DOHH2 (cell line): Measurements from ENCODE around the gene NKAIN2.

Experiments used
- H3F3A ChIP-seq: fragments of 200-600 bp; sonication (generic), shearing (Covaris generic); 2 replicates; pipeline ENCODE4 v1.6.0; 2016; ENCODE audit warnings: antibody characterized with exemption, mild to moderate bottlenecking; ENCODE audit not compliant: control insufficient read depth, insufficient read depth
- H3K27ac ChIP-seq: fragments of 200-600 bp; sonication (generic); 2 replicates; pipeline ENCODE4 v1.5.1; 2014; ENCODE audit warnings: low read depth, mild to moderate bottlenecking, low read length, moderate library complexity
- H3K27me3 ChIP-seq: fragments of 200-600 bp; sonication (generic); 2 replicates; pipeline ENCODE4 v1.6.1; 2014; ENCODE audit warnings: mild to moderate bottlenecking, low read length, mixed read lengths; ENCODE audit not compliant: control insufficient read depth
- H3K36me3 ChIP-seq: fragments of 200-600 bp; sonication (generic); 2 replicates; pipeline ENCODE4 v1.6.1; 2014; ENCODE audit warnings: mild to moderate bottlenecking, low read length, moderate library complexity, mixed read lengths; ENCODE audit not compliant: control insufficient read depth
- H3K4me1 ChIP-seq: fragments of 200-600 bp; sonication (generic); 2 replicates; pipeline ENCODE4 v1.6.1; 2014; ENCODE audit warnings: mild to moderate bottlenecking, low read length, mixed read lengths; ENCODE audit not compliant: control insufficient read depth
- H3K4me2 ChIP-seq: fragments of 200-600 bp; sonication (generic); 2 replicates; pipeline ENCODE4 v1.6.0; 2014; ENCODE audit warnings: mild to moderate bottlenecking, low read length, moderate library complexity
- H3K4me3 ChIP-seq: fragments of 200-600 bp; sonication (generic); 2 replicates; pipeline ENCODE4 v1.5.1; 2014; ENCODE audit warnings: mild to moderate bottlenecking, low read length, mixed read lengths
- H3K79me2 ChIP-seq: fragments of 200-600 bp; sonication (generic); 2 replicates; pipeline ENCODE4 v1.6.1; 2014; ENCODE audit warnings: mild to moderate bottlenecking, low read length, mixed read lengths; ENCODE audit not compliant: control insufficient read depth
- H3K9me2 ChIP-seq: fragments of 200-600 bp; sonication (generic); replicated peaks from 2 replicates; pipeline ENCODE4 v1.6.1; 2014; ENCODE audit warnings: mild to moderate bottlenecking, low read length, mixed read lengths; ENCODE audit not compliant: control insufficient read depth
- H3K9me3 ChIP-seq: fragments of 200-600 bp; sonication (generic); 2 replicates; pipeline ENCODE4 v1.6.1; 2014; ENCODE audit warnings: antibody characterized with exemption, low read length, mixed read lengths; ENCODE audit not compliant: control insufficient read depth, insufficient read depth
- H4K20me1 ChIP-seq: fragments of 200-600 bp; sonication (generic); 2 replicates; pipeline ENCODE4 v1.6.0; 2014; ENCODE audit warnings: low read depth, mild to moderate bottlenecking, antibody characterized with exemption, low read length, moderate library complexity; ENCODE audit not compliant: control insufficient read depth, insufficient read depth
- CTCF ChIP-seq: fragments of 200-600 bp; sonication (generic); IDR thresholded peaks from one replicate; pipeline ENCODE4 v1.5.1; 2014; ENCODE audit warnings: antibody characterized with exemption, mild to moderate bottlenecking, low read depth, low read length; ENCODE audit not compliant: poor library complexity, severe bottlenecking
- EZH2phosphoT487 ChIP-seq: fragments of 200-600 bp; sonication (generic); IDR thresholded peaks from 2 replicates; pipeline ENCODE4 v1.6.1; 2017; ENCODE audit warnings: borderline replicate concordance, mild to moderate bottlenecking, antibody characterized with exemption, low read length, moderate library complexity, mixed read lengths

The NKAIN2 gene

DNA sequence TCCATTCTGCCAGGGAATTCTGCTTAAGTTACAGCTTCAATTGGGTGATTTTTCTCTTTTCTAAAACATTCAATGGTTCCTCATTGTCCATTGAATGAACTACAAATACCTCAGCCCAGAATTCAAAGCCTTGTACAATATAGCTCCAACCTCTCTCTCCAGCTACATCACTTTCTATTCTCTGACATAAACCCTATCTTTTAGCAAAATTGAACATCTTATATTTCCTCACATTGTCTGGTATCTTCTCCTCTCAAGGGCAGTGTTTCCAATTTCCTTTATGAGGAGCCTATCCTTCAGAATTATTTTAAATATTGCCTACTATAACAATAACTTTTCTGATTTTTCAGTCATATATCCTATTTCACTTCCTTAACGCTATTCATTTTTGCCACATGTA lies 955.0 kb downstream of the NKAIN2 start:
- no peaks in the 10 kb centered on the region for H3K9me3 ChIP-seq
- H3K9me2 ChIP-seq = no peaks in the 10 kb centered on the region
- no peaks in the 10 kb centered on the region for H3K27me3 ChIP-seq
- no peaks in the 10 kb centered on the region for H3F3A ChIP-seq
- no peak overlapping the region for H3K27ac ChIP-seq
- H3K4me1 ChIP-seq = no peaks in the 10 kb centered on the region
- H3K36me3 ChIP-seq = no peaks in the 10 kb centered on the region
- no peak overlapping the region for H3K4me2 ChIP-seq
- H3K4me3 ChIP-seq = no peak overlapping the region
- H3K79me2 ChIP-seq = no peaks in the 10 kb centered on the region
- no peaks in the 10 kb centered on the region for H4K20me1 ChIP-seq
- TF ChIP-seq CTCF (no peak), EZH2phosphoT487 (no peak)

DNA sequence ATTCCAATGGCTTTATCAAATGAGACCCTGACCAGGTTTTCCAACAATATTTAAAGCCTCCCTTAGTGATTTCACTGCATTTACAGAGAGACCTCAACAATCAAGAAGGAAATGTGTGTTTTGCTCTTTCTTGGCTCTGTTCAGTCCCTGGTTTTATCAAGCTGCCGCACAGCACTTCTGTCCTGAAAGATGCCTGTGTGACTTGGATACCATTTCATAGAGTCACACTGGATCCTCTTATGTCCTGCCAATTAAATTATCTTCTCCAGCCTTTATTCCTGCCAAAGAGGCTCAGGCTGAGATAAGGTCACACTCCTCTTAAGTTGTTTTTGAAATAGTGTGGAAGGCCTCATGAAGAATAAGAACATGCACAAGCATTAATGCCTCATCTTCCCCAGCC lies 961.6 kb downstream of the NKAIN2 start:
- Histone ChIP-seq H3K4me3 (no peak overlapping the region), H3K9me3 (no peaks in the 10 kb centered on the region), H3K4me1 (no peaks in the 10 kb centered on the region), H3K27me3 (no peaks in the 10 kb centered on the region), H4K20me1 (no peaks in the 10 kb centered on the region), H3K27ac (no peak overlapping the region), H3K4me2 (no peak overlapping the region), H3K79me2 (no peaks in the 10 kb centered on the region), H3K36me3 (no peaks in the 10 kb centered on the region), H3F3A (no peaks in the 10 kb centered on the region), H3K9me2 (no peaks in the 10 kb centered on the region)
- TF ChIP-seq EZH2phosphoT487 (no peak), CTCF (no peak)

DNA sequence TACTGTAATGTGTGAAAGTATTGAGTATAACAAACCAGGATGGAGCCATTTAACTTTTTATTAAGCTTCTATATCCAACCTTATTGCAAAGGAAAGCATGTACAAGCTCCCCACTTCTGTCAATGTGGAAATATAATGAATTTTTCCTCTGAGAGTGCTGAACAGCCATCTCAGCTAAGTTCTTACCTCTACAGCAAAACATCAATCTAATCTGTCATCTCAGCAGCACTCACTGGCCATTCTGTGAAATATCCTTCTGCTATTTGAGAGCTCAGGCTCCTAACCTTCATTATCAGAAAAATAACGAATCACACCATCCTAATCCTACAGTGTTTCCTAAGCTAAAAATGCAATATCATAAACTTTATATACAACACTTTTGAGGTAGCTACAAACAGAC lies 964.6 kb downstream of the NKAIN2 start:
- no peaks in the 10 kb centered on the region for H3K4me1 ChIP-seq
- H3K9me2 ChIP-seq = no peaks in the 10 kb centered on the region
- H3F3A ChIP-seq = no peaks in the 10 kb centered on the region
- no peaks in the 10 kb centered on the region for H3K79me2 ChIP-seq
- no peaks in the 10 kb centered on the region for H3K36me3 ChIP-seq
- no peaks in the 10 kb centered on the region for H3K27me3 ChIP-seq
- H3K9me3 ChIP-seq = no peaks in the 10 kb centered on the region
- no peak overlapping the region for H3K27ac ChIP-seq
- no peaks in the 10 kb centered on the region for H4K20me1 ChIP-seq
- no peak overlapping the region for H3K4me2 ChIP-seq
- no peak overlapping the region for H3K4me3 ChIP-seq
- no peak for TF ChIP-seq EZH2phosphoT487
- no peak for TF ChIP-seq CTCF
